ENCODE measurements around the gene CD84. TPM values are rescaled to one million over a fixed set of nuclear protein-coding genes. Genes with fewer than 3 reads are reported as not detected.
"Not testable (repeated sequence)": the region's sequence is repeated elsewhere in the genome, so short reads cannot be mapped to it uniquely, and the experiment has no call there.

CD84 gene
- total RNA-seq, 1 donor from 2014 or later, result 17.2 TPM

- Mint-ChIP-seq H3K4me1 (ENCODE audit: low read depth) (peaks cover 64% of the 10 kb centered on the region), H3K27ac (peak overlapping the region; percentile 75), H3K9me3 (peaks cover 31% of the 10 kb centered on the region), H3K4me3 (peak overlapping the region; percentile 48), H3K27me3 (ENCODE audit: insufficient read depth) (no peaks in the 10 kb centered on the region), H3K36me3 (ENCODE audit: low read depth) (peaks cover 67% of the 10 kb centered on the region)
- peak; percentile 59 for DNase-seq (ENCODE audit: low spot score)
- intact Hi-C loops (cut with micrococcal nuclease), result loop anchor here (1.0 to 2.0 kb wide), 11 partner anchors 31 to 264 kb away; partner anchors contain the start of genes COPA and NCSTN
Measured at GRCh38 chr1:160607011-160607671, 27.8 kb upstream of the CD84 start.

- Mint-ChIP-seq H3K9me3 (peaks cover 36% of the 10 kb centered on the region), H3K36me3 (ENCODE audit: low read depth) (peaks cover 70% of the 10 kb centered on the region), H3K27ac (peak overlapping the region; percentile 75), H3K4me3 (peak overlapping the region; percentile 48), H3K4me1 (ENCODE audit: low read depth) (peaks cover 62% of the 10 kb centered on the region), H3K27me3 (ENCODE audit: insufficient read depth) (no peaks in the 10 kb centered on the region)
- no peak for DNase-seq (ENCODE audit: low spot score)
- intact Hi-C loops (cut with micrococcal nuclease), result loop anchor here (1.0 to 2.0 kb wide), 11 partner anchors 30 to 263 kb away; partner anchors contain the start of genes COPA and NCSTN
Measured at GRCh38 chr1:160606611-160607010, 27.3 kb upstream of the CD84 start.

DNA sequence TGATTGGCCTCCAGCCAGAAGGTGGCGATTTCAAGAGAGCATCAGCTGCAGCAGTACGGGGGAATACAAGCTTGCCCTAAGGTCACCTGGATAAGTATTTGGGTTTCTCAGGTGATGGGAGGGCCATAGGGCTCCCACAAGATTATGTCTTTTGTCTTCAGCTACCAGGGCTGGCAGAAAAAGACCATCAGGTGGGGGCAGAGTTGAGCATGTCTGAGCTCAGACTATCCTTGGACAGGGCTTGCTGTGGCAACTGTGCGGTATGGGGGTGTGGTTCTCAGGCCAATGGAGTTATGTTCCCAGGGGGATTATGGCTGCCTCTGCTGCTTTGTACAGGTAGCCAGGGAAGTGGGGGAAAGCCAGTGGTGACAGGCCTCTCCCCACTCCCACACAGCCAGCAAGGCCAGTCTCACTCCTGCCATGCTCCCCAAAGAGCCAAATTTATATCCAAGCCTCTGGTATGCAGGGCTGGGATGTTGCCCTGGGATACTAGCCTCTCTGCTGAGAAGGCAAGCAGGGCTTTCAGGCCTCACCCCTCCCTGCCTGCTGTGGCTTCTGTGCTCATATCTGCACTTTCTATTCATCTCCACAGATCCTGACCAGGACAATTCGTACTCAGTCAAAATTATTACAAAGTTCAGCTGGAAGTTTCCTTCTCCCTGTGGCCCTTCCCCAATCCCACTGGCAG is 26.6 kb upstream of the CD84 start:
- Mint-ChIP-seq H3K27me3 (ENCODE audit: insufficient read depth) (no peaks in the 10 kb centered on the region), H3K4me3 (peak overlapping the region; percentile 48), H3K9me3 (peaks cover 43% of the 10 kb centered on the region), H3K36me3 (ENCODE audit: low read depth) (peaks cover 70% of the 10 kb centered on the region), H3K27ac (peak overlapping the region; percentile 75), H3K4me1 (ENCODE audit: low read depth) (peaks cover 55% of the 10 kb centered on the region)
- intact Hi-C loops (cut with micrococcal nuclease), result loop anchor here (2.0 kb wide), 1 partner anchor 135 kb away; no protein-coding TSS in a partner anchor
- no peak for DNase-seq (ENCODE audit: low spot score)

GRCh38 chr1:160605205-160605604 is 25.9 kb upstream of the CD84 start:
- H3K4me1 Mint-ChIP-seq (ENCODE audit: low read depth), result peaks cover 48% of the 10 kb centered on the region
- DNase-seq (ENCODE audit: low spot score), result no peak
- intact Hi-C loops (cut with micrococcal nuclease), result no loop called here
- H3K4me3 Mint-ChIP-seq, result no peak overlapping the region
- peaks cover 47% of the 10 kb centered on the region for H3K9me3 Mint-ChIP-seq
- peak overlapping the region; percentile 6 for H3K27ac Mint-ChIP-seq
- peaks cover 65% of the 10 kb centered on the region for H3K36me3 Mint-ChIP-seq (ENCODE audit: low read depth)
- no peaks in the 10 kb centered on the region for H3K27me3 Mint-ChIP-seq (ENCODE audit: insufficient read depth)

- intact Hi-C loops (cut with micrococcal nuclease), result no loop called here
- DNase-seq (ENCODE audit: low spot score), result no peak
- Mint-ChIP-seq H3K4me3 (no peak overlapping the region), H3K4me1 (ENCODE audit: low read depth) (peaks cover 6% of the 10 kb centered on the region), H3K36me3 (ENCODE audit: low read depth) (peaks cover 22% of the 10 kb centered on the region), H3K27ac (no peak overlapping the region), H3K27me3 (ENCODE audit: insufficient read depth) (peaks cover 2% of the 10 kb centered on the region), H3K9me3 (peaks cover 60% of the 10 kb centered on the region)
Measured at GRCh38 chr1:160597705-160598104, 18.4 kb upstream of the CD84 start.

DNA sequence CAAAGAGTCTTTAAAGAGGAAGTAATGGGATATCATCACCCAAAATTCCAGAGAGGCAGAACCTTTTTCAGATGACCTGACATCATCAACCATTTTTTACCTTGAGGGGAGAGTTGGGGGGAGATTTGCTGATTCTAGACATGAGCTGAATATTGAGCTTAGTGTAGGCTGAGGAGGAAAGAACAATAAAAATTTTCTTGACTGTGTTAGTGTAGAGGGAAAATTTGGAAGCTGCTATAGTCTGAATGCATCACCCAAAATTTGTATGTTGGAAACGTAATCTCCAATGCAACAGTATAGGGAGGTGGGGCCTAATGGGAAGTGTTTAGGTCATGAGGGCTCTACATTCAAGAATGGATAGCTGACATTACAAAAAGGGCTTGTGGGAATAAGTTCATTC is 17.8 kb upstream of the CD84 start:
- Mint-ChIP-seq H3K36me3 (ENCODE audit: low read depth) (peaks cover 26% of the 10 kb centered on the region), H3K4me1 (ENCODE audit: low read depth) (peaks cover 6% of the 10 kb centered on the region), H3K9me3 (peaks cover 60% of the 10 kb centered on the region), H3K27ac (no peak overlapping the region), H3K27me3 (ENCODE audit: insufficient read depth) (peaks cover 2% of the 10 kb centered on the region), H3K4me3 (no peak overlapping the region)
- intact Hi-C loops (cut with micrococcal nuclease), result no loop called here
- no peak for DNase-seq (ENCODE audit: low spot score)

DNA sequence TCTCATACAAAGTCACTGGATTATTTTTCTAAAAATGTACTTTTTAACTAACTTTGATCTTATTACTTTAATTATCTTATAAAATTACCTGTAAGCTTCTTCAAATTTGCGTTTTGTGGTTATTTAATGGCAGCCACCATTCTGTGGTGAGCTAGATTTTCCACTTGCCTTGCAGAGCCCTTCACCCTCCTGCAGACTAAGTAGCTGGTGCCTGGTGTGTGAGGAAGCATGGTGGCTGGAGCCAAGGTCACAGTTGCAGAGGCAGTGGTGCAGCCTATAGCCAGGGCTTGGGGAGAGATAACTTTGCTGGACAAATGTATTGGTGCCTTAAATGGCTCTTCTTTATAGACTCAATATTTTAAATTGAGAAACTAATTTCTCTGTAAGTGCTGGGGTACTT is 11.2 kb upstream of the CD84 start:
- Mint-ChIP-seq H3K27me3 (ENCODE audit: insufficient read depth) (peaks cover 2% of the 10 kb centered on the region), H3K36me3 (ENCODE audit: low read depth) (peaks cover 11% of the 10 kb centered on the region), H3K4me1 (ENCODE audit: low read depth) (peaks cover 5% of the 10 kb centered on the region), H3K9me3 (peaks cover 34% of the 10 kb centered on the region), H3K4me3 (no peak overlapping the region), H3K27ac (no peak overlapping the region)
- no peak for DNase-seq (ENCODE audit: low spot score)
- intact Hi-C loops (cut with micrococcal nuclease), result no loop called here

DNA sequence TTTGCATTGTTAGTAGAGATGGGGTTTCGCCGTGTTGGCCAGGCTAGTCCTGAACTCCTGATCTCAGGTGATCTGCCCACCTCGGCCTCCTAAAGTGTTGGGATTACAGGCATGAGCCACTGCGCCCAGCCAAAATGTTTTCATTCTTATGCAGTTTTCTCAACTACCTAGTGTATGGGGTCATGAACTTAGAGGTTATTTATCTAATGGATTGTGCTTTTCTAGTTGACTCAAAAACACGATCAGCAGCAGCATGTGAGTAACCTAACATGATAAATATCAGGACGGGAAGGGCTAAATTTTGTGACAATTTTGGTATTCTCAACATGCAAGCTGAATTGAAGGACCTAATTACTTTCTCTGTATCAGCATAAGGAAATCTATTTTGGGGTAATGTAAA is 9.2 kb upstream of the CD84 start:
- no peak overlapping the region for H3K4me3 Mint-ChIP-seq
- intact Hi-C loops (cut with micrococcal nuclease), result no loop called here

DNA sequence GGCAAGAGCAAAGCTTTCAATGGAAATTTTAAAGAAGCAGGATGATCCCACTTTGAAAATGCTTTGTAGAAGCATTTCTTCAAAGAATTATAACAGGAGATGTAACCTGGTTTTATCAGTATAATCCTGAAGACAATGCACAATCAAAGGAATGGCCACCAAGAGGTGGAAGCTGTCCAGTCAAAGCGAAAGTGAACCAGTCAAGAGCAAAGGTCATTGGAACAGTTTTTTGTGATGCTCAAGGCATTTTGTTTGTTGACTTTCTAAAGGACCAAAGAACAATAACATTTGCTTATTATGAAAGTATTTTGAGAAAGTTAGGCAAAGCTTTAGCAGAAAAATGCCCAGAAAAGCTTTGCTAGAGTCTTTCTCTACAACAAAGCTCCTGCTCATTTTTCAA is 5.5 kb upstream of the CD84 start:
- Mint-ChIP-seq H3K27ac (no peak overlapping the region), H3K4me3 (no peak overlapping the region), H3K4me1 (ENCODE audit: low read depth) (peaks cover 35% of the 10 kb centered on the region), H3K36me3 (ENCODE audit: low read depth) (peaks cover 13% of the 10 kb centered on the region), H3K9me3 (peaks cover 18% of the 10 kb centered on the region), H3K27me3 (ENCODE audit: insufficient read depth) (no peaks in the 10 kb centered on the region)
- no peak for DNase-seq (ENCODE audit: low spot score)
- intact Hi-C loops (cut with micrococcal nuclease), result no loop called here

More for the DNA sequence above, 9.2 kb upstream of the CD84 start:
- DNase-seq (ENCODE audit: low spot score), result no peak
- Mint-ChIP-seq H3K36me3 (ENCODE audit: low read depth) (peaks cover 9% of the 10 kb centered on the region), H3K4me1 (ENCODE audit: low read depth) (peaks cover 20% of the 10 kb centered on the region), H3K27ac (no peak overlapping the region), H3K27me3 (ENCODE audit: insufficient read depth) (no peaks in the 10 kb centered on the region), H3K9me3 (peaks cover 27% of the 10 kb centered on the region)

- DNase-seq (ENCODE audit: low spot score); H3K27ac Mint-ChIP-seq; H3K4me3 Mint-ChIP-seq; H3K27me3 Mint-ChIP-seq (ENCODE audit: insufficient read depth); intact Hi-C loops (cut with micrococcal nuclease): not testable (repeated sequence)
- H3K36me3 Mint-ChIP-seq (ENCODE audit: low read depth), result peaks cover 13% of the 10 kb centered on the region
- H3K4me1 Mint-ChIP-seq (ENCODE audit: low read depth), result peaks cover 53% of the 10 kb centered on the region
- peaks cover 18% of the 10 kb centered on the region for H3K9me3 Mint-ChIP-seq
Measured at GRCh38 chr1:160582976-160583375, 3.7 kb upstream of the CD84 start.

GRCh38 chr1:160581961-160582360 is 2.7 kb upstream of the CD84 start:
- H3K27me3 Mint-ChIP-seq (ENCODE audit: insufficient read depth), result no peaks in the 10 kb centered on the region
- no peak for DNase-seq (ENCODE audit: low spot score)
- H3K27ac Mint-ChIP-seq, result no peak overlapping the region
- H3K36me3 Mint-ChIP-seq (ENCODE audit: low read depth), result peaks cover 13% of the 10 kb centered on the region
- H3K4me1 Mint-ChIP-seq (ENCODE audit: low read depth), result peaks cover 64% of the 10 kb centered on the region
- intact Hi-C loops (cut with micrococcal nuclease), result no loop called here
- H3K9me3 Mint-ChIP-seq, result peaks cover 18% of the 10 kb centered on the region
- no peak overlapping the region for H3K4me3 Mint-ChIP-seq

GRCh38 chr1:160580221-160580812 is 1.0 kb upstream of the CD84 start:
- Mint-ChIP-seq H3K4me3 (no peak overlapping the region), H3K36me3 (ENCODE audit: low read depth) (peaks cover 12% of the 10 kb centered on the region), H3K27ac (peak overlapping the region; percentile 0), H3K27me3 (ENCODE audit: insufficient read depth) (no peaks in the 10 kb centered on the region), H3K9me3 (peaks cover 18% of the 10 kb centered on the region), H3K4me1 (ENCODE audit: low read depth) (peaks cover 73% of the 10 kb centered on the region)
- no peak for DNase-seq (ENCODE audit: low spot score)
- intact Hi-C loops (cut with micrococcal nuclease), result no loop called here

Measured in activated T-helper 1 cell treated with anti-CD3 and anti-CD28 coated beads, Interleukin-12 subunit alpha, Interleukin-12 subunit beta, Interleukin-2, Interleukin-4 antibody, amounts not matched to agents 30 ng/mL and 10 ng/mL and 1 ng/mL, durations not matched to agents 14 hours and 24 hours and 36 hours (primary cell).